GM15510 (cell line): ENCODE data around the gene VENTX.

Experiments used
- POLR2A ChIP-seq: IDR thresholded peaks from 3 replicates; pipeline ENCODE4 v1.6.1; 2011; ENCODE audit warnings: borderline replicate concordance; ENCODE audit not compliant: insufficient read length; ENCODE audit errors: extremely low read depth

VENTX gene

DNA sequence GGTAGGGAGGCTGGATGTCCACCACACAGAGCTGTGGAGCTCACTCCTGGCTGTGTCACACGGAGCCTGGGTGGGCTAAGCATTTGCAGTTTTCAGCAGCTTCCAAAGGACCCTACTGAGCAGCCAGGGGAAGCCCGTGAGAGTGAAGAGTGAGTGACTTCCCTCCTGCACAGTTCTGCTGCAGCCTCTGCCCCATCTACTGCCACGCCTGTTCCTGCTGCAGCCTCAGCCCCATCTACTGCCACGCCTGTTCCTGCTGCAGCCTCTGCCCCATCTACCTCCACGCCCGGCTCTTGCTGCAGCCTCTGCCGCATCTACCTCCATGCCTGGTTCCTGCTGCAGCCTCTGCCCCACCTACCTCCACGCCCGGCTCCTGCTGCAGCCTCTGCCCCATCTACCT is 26.8 kb downstream of the VENTX start:
- TF ChIP-seq POLR2A = no peak

DNA sequence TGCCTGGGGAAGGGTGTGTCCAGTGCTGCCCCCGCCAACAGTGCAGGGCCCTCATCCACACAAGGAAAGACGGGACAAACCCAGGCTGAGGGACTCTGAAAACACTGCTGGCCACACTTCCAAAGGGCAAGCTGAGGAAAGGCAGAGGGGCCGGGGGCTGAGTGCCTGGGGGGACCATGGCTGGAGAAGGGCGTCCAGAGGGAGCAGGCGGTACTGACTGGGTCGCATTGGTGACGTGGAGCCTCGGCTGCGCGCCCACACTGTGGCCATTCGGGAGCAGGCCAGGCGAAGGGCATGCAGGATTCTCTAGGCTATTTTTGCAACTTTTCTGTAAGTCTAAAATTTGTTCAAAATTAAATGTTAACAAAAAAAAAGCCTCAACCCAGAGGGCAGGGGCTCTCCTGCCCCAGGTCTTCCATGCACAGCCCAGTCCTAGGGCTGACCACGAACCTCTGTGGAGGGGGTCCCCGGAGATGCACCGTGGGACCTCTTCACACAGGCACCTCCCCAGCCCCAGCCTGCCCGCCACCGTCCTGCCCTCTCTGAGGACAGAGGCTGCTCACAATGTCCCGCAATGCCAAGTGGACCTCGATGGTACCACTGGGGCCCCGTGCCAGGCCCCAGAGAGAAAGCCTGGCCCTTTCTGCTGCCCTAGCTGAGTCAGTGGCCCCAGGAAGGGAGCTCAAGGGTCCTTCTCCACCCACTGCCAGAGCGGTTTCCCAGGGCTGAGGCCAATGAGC is 28.6 kb downstream of the VENTX start:
- TF ChIP-seq POLR2A = no peak

DNA sequence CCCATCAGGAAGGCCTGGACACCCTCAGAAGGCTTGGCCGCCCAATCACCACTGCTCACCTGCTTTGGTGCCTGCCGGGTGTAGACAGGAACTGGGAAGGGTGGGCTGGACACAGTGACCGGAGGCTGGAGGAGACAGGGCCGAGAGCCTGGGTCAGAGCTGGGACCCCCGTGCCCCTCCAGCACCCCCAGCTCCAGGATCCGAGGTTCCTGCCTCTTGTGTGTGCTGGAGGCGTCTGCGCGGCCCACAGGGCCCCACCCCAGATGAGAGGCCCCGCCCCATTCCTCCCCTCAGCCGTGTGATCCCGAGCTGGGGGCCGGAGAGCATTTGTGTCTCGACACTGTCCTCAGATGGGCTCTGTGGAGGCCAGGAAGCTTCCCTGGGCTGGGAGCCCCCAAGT is 29.6 kb downstream of the VENTX start:
- no peak for TF ChIP-seq POLR2A

DNA sequence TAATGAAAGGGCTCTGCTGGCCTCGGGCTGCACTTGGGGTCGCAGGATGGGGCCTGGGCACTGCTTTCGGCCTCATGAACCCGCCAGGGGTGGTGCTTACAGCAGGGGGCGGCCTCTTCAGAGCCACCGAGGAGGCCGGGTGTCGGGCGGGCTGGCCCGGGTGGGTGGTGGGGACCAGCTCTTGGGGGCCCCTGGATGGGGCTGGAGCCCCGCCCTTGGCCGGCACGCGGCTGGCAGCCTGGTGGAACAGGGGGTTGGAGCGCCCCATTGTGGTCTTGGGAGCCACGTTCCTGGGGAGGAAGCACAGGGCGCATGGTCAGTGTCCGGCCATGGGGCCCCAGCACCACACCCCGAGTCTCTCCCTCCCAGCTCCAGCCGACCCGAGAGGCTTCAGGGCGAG is 30.2 kb downstream of the VENTX start:
- TF ChIP-seq POLR2A = no peak

DNA sequence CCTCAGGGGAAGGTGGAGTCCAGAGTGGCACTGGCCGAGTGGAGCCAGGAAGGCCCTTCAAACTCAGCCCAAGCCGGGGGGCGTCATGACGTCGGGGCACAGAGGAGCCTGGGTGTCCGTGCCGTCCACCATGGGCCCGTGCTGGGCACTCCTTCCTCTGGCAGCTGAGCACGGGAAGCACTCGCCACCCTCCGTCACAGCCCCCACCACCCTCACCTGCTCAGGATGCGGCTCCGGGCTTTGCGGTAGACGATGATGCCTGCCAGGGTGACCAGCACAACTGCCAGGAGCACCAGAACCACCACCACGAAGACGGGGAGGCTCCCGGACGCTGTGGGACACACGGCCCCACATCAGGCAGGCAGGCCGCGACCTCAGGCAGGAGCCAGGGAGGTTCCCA is 30.9 kb downstream of the VENTX start:
- no peak for TF ChIP-seq POLR2A

DNA sequence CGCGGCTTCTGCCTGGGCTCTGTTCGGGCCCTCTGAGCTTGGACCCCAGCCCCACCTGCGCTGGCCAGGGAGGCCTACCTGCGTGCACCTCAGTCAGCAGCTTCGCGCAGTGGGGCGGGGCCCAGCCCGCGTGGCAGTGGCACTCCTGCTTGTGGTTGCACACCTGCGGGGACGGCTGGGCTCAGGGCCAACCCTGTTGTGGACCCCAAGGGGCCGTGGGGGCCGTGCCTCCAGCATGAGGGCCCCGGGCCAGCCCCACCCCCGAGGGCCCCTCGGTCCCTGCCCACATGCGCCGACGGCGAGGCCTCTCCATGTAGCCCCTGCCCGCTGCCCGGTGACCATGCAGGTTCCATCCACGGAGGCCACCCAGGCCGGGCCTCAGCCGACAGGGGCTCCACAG is 31.7 kb downstream of the VENTX start:
- TF ChIP-seq POLR2A = no peak

DNA sequence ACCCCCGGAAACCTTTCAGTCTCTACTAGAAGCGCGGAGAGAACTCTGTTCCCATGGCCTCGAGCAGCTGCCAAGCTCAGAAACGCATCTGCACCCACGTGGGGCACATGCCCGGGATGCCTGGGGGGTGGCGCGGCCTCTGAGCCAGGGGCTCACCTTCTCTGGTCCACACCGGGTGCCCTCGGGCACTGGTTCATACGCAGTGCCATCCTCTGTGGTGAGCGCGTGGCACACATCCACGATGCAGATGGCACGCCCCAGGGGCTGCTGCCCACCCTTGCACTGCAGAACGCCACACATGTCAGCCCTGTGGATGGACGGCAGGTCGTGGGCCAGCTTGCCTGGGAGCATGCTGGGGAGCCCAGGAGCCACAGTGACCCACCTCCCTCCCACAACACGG is 32.5 kb downstream of the VENTX start:
- no peak for TF ChIP-seq POLR2A

DNA sequence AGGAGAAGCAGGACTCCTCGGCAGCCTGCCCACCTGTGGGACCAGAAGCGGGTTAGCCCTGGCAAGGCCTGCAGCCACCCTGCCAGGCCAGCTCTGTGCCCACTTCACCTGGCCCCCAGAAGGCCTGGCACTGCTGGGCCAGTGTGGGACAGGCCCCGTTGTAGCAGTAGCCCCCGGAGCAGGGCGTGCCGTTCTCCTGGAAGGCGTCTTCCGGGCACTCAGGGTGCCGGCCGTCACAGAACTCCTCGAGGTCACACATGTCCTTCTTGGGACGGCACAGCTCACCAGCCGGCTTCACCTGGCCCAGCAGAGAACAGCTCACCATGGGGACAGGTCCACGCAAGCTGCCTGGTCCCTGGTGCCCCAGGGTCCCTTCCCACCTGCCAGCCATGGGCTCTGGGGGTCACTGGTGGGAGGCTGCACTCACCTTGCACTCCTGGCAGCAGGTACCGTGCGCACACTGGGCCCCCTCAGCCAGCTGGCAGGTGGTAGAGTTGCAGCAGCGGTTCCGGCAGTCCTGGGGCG is 33.2 kb downstream of the VENTX start:
- no peak for TF ChIP-seq POLR2A

DNA sequence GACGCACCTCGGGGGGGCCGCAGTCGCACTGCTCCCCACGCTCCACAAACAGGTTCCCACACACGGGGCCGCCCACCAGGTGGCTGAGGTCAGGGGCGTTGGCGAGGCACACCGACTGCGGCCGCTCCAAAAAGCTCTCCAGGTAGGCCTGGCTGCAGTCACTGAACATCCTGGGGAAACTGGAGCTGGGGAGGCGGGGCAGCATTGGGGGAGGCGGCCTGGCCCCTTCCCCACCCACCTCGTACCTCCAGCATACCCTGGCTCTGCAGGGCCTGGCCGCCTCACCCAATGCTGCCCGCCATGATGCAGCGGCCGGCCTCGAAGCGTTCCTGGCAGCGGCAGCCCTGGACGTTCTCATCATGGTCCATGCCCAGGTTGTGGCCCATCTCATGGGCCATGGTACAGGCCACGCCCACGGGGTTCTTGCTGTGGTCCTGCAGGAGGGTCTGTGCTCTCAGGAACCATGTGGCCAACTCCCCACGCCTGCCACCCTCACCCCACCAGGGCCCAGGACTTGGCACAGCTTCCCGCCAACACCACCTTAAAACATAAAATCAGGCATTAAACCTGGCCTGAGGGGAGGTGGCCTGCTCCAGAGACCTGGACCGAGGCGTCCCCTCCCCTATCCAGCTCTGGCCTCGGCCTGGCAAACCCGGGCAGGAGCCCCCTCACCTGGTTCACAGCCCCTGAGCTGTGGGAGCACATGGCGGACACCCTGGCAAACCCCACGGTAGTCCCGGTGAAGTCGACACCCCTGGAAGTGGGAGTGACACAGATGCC is 34.1 kb downstream of the VENTX start:
- no peak for TF ChIP-seq POLR2A

DNA sequence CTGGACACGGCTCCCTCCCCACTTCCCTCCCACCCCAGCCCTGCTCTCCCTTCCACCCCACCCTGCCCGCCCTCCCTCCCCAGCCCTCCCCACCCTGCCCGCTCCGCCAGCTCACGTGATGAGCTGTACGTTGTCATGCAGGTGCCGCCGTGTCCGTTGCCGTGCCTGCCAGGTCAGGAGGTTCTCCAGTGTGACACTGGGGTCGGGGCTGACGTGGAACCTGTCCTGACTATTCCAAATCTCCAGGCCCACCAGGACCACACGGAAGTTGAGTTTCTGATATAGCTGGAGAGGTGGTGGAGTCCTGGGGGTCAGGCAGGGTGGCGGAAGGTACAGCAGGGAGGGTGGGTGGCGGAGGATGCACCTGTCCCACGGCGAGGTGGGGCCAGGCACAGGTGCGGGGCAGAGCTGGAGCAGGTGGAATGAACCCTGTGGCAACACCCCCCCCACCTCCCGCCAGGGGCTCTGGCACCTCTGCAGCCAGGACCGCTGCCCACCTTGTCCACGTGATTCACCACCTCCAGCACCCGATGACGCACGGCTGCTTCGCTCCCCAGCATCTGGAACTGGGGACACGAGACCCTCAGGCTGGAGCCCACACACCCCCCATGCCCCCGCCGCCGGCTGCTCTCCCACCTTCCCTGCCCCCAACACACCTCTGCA is 34.8 kb downstream of the VENTX start:
- no peak for TF ChIP-seq POLR2A

DNA sequence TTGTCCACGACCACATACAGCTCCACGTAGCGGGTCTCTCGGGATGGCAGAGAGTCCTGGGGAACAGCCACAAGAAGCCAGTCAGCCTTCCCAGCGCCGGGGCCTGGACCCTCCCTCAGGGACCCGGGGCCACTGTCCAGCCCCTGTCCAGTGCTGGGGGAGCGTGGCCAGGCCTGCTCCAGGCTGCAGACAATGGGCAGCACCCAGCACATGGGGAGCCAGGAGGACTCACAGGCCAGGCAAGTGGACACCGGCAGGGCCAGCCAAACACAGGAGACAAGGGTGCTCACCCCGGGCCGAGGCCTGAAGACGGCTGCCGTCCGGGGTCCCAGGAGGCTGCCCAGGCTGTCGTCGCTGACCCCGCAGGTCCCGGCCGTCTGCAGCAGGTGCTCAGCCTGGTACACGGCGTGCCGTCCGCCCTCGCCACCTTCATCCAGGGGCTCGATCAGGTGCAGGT is 35.3 kb downstream of the VENTX start:
- TF ChIP-seq POLR2A = no peak

DNA sequence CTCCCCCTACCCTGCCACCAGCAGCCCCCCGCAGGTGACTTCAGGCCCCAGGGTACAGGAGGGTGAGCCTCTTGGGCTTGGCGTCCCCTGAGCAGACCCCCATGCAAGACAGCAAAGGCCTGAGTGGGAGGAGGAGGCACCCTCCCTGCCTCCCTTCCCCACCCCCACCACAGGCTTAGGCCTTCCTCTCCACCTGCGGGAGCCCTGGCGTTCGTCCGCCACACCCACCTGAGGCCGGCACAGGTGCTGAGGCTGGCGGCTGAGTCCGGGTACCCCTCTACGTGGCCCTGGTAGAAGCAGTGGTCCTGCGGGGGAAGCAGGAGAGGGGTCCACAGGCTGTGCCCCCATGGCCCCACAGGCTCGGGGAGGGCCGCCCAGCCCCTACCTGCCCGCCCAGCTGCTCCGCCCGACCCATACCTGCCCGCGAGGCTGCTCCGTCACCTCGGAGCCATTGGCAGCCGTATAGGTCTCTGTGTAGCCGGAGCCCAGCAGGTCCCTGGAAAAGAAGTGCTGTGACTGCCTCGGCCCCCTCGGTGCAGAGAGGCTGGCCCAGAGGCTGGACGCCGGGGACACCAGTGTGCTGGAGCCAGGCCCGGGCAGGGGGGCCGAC is 36.0 kb downstream of the VENTX start:
- TF ChIP-seq POLR2A = no peak

DNA sequence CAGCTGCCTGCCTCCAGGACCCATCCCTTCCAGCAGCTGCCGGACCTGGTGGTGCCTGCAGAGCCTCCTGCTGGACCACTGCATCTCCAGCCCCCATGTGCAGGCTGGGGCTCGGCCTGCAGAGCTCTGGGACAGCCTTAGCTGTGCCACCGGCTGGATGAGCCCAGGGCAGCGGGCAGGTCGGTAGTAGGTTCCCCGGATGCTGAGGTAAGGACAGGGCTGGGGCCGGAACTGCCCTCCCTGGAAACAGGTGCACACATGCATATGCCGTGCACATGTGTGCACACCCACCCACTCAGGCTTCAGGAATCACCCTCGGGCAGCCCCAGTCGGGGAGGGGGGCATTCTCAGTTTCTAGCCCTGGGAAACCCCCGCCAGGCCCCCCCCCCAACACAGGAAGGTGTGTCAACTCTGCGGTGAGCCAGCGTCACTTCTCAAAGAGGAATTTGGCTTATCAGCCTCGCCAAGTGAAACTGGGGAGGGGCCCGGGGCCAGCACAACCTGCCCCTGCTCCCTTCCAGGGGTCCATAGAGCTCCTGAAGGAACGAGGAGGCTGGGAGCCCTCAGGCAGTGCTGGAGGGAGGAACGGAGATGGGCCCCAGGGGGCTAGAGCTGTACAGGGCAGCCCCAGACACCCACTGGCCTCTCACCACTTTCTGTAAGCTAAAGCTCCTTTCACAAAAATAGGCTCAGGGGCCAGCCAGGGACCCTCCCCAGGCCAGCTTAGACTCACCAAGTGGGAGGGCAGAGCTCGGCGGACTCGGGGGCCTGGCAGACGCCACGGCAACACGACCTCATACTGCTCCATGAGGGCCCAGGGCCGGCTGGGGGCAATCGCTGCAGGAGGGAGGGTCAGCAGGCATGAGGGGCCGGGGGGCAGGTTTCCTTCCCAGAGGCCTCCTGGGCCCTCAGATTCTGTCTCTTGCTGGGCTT is 37.4 kb downstream of the VENTX start:
- peak; percentile 41 for TF ChIP-seq POLR2A

DNA sequence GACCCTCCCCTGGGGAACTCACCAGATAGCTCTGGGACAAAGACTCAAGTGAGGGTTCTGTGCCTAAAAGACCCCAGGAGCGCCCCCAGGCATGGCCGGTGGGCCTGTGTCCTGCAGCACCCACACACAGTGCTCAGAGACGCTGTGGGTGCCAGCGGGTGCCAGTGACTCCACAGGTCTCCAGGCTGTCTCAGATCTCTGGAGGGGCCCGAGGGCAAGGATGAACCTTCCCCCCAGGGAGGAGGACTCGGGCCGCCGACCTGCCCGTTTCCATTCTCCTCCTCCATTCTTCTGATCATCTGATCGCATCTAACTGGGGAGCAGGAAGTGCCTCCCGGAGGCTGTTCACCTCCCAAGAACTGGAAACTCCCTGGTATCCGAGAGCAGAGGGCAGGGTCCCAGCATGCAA is 38.0 kb downstream of the VENTX start:
- TF ChIP-seq POLR2A = peak; percentile 30
